Cardiac fibroblast (primary cell): ENCODE results near the gene TDRD7.

ENCODE experiments used
- DNase-seq, 2 donors: peaks; one replicate each; pipeline versions ENCODE4 v3.0.0 to v3.0.0-alpha.2; 2010; ENCODE audit warnings: low read depth in 2 of 2
- H3K4me3 ChIP-seq, 2 donors: replicated peaks in 1 of 2; 1 replicate in 1 of 2; 2 replicates in 1 of 2; pipeline ENCODE4 v1.5.1; 2011; ENCODE audit warnings: low read depth in 2 of 2, low read length in 2 of 2, mild to moderate bottlenecking in 2 of 2, moderate library complexity in 1 of 2
- TF ChIP-seq, protein P1 (sequence below): IDR thresholded peaks from one replicate; pipeline ENCODE4 v1.5.1; 2011; ENCODE audit warnings: low read depth, mild to moderate bottlenecking, low read length, inconsistent platforms

TDRD7 gene

DNA sequence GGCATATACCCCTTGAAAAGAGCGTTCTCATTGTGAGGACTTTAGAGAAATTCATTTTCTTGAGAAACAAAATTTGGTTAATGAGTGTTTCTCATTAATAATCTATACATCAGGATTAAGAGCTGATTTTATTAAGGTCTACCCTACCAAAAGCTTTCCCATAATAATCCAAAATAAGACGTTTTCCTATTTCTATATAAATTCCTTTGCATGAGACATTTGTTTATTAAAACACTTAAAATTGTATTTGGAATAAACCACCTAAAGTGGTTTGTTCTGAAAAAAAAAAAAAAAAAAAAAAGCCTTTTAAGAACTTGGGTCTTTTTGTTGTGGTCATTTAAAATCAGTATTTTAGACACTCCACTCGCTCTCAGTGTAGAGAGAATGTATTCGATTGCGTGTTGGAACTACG, 88.9 kb downstream of the TDRD7 start:
- H3K4me3 ChIP-seq: peak overlapping the region in 1 of 2 donors; percentile 33
- TF ChIP-seq, protein P1, sequence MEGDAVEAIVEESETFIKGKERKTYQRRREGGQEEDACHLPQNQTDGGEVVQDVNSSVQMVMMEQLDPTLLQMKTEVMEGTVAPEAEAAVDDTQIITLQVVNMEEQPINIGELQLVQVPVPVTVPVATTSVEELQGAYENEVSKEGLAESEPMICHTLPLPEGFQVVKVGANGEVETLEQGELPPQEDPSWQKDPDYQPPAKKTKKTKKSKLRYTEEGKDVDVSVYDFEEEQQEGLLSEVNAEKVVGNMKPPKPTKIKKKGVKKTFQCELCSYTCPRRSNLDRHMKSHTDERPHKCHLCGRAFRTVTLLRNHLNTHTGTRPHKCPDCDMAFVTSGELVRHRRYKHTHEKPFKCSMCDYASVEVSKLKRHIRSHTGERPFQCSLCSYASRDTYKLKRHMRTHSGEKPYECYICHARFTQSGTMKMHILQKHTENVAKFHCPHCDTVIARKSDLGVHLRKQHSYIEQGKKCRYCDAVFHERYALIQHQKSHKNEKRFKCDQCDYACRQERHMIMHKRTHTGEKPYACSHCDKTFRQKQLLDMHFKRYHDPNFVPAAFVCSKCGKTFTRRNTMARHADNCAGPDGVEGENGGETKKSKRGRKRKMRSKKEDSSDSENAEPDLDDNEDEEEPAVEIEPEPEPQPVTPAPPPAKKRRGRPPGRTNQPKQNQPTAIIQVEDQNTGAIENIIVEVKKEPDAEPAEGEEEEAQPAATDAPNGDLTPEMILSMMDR: no peak
- peak in 1 of 2 donors; percentile 6 for DNase-seq

GRCh38 chr9:97501177-97501971, 89.5 kb downstream of the TDRD7 start, which contains the start of gene TMOD1:
Gene TMOD1 (plus strand): TSS chr9:97501666. CDS start chr9:97524189, 22,523 bp downstream.
- peak within 1 kb of the TSS; percentile 43 to 50 for H3K4me3 ChIP-seq
- DNase-seq: peak; percentile 25 to 34
- TF ChIP-seq, protein P1: no peak

DNA sequence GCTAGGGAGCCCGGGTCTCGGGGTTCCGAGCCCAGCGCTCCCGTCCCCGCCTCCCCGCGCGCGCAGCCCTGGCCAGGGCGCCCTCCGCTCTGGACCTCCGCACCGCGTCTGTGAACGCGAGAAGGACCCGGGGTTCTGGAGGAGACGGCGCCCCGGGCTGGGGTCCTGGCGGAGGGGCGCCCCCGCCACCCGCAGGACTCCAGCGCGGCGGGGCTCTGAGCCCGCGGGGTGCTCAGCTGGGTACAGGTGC, 90.0 kb downstream of the TDRD7 start:
- TF ChIP-seq, protein P1: no peak
- peak overlapping the region; percentile 43 to 50 for H3K4me3 ChIP-seq
- no peak for DNase-seq

GRCh38 chr9:97502222-97502983, 90.5 kb downstream of the TDRD7 start:
- H3K4me3 ChIP-seq: peak overlapping the region in 1 of 2 donors; percentile 15
- TF ChIP-seq, protein P1: no peak
- peak in 1 of 2 donors; percentile 6 for DNase-seq

GRCh38 chr9:97502984-97503861, 91.3 kb downstream of the TDRD7 start:
- H3K4me3 ChIP-seq: no peak overlapping the region
- TF ChIP-seq, protein P1: no peak
- DNase-seq: no peak

DNA sequence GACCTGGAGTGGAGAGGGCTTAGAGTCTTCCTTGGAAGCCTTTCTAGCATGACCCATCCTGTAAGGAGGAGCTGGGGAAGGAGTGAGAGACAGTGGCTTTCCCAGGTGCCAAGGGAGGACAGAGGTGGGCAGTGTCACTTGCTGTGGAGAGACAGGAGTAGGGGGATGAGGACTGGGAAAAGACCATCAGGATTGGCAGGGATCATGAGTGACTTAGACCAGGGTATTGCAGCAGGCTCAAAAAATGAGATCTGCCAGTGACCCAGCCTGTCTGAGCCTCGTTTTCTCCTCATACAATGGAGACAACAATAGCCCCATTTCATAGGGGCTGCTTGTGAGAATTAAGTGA, 91.9 kb downstream of the TDRD7 start:
- TF ChIP-seq, protein P1: no peak
- no peak for DNase-seq
- H3K4me3 ChIP-seq: no peak overlapping the region
